HG03565 (cell line): Measurements from ENCODE around the gene ZNF664.

Source experiments
- ATAC-seq: cut with Tn5 transposase; IDR thresholded peaks from one replicate; pipeline ENCODE4 v1.9.1; 2021; ENCODE audit warnings: mild to moderate bottlenecking, moderate library complexity; ENCODE audit not compliant: unreplicated experiment

The ZNF664 gene

GRCh38 chr12:123972457-123973401 lies at the start of gene ZNF664, which contains the start of gene CCDC92:
ZNF664 (plus strand) TSS chr12:123973215; CDS start chr12:124012145, 38,930 bp downstream.
CCDC92 (minus strand) TSS chr12:123972831; CDS start chr12:123944305, 28,526 bp downstream.
- peak; percentile 69 for ATAC-seq

GRCh38 chr12:123923927-123924326 lies 49.1 kb upstream of the ZNF664 start:
- no peak for ATAC-seq

- ATAC-seq: no peak
These were observed 48.5 kb upstream of the ZNF664 start for GRCh38 chr12:123924539-123924938.

- ATAC-seq: no peak
These were observed 44.6 kb upstream of the ZNF664 start for GRCh38 chr12:123928274-123928865.

- ATAC-seq: no peak
These were observed 44.1 kb upstream of the ZNF664 start for GRCh38 chr12:123928897-123929296.

GRCh38 chr12:123929946-123930583 lies 43.0 kb upstream of the ZNF664 start:
- ATAC-seq: no peak

- ATAC-seq: no peak
These were observed 41.2 kb upstream of the ZNF664 start for GRCh38 chr12:123931686-123932321.

- no peak for ATAC-seq
These were observed 39.8 kb upstream of the ZNF664 start for GRCh38 chr12:123933214-123933613.

GRCh38 chr12:123934016-123934620 lies 38.9 kb upstream of the ZNF664 start:
- ATAC-seq: no peak

- no peak for ATAC-seq
These were observed 38.2 kb upstream of the ZNF664 start for GRCh38 chr12:123934829-123935228.

GRCh38 chr12:123935956-123936355 lies 37.1 kb upstream of the ZNF664 start:
- ATAC-seq: no peak

- no peak for ATAC-seq
These were observed 36.5 kb upstream of the ZNF664 start for GRCh38 chr12:123936471-123936870.

- no peak for ATAC-seq
These were observed 35.9 kb upstream of the ZNF664 start for GRCh38 chr12:123936956-123937706.

GRCh38 chr12:123937707-123938591 lies 35.1 kb upstream of the ZNF664 start:
- ATAC-seq: no peak

GRCh38 chr12:123938679-123939480 lies 34.1 kb upstream of the ZNF664 start:
- no peak for ATAC-seq

- no peak for ATAC-seq
These were observed 33.0 kb upstream of the ZNF664 start for GRCh38 chr12:123939716-123940626.

GRCh38 chr12:123940627-123940966 lies 32.4 kb upstream of the ZNF664 start:
- no peak for ATAC-seq
